GM20431 (cell line): ENCODE measurements around the gene CAPN9.
"Not testable (repeated sequence)": the region's sequence is repeated elsewhere in the genome, so short reads cannot be mapped to it uniquely, and the experiment has no call there.

ENCODE experiments used
- in situ Hi-C: fragments of 300-500 bp; cut with MseI, MboI; formaldehyde crosslinking; loops from one replicate; pipeline ENCODE4 v1.15.0; 2020; ENCODE audit warnings: low sequenced_read_pairs; ENCODE audit not compliant: unreplicated experiment

CAPN9 gene

GRCh38 chr1:230839173-230839572 lies 92.0 kb downstream of the CAPN9 start:
- in situ Hi-C loops, result no loop called here

- in situ Hi-C loops, result no loop called here
Measured at GRCh38 chr1:230842801-230843200, 95.6 kb downstream of the CAPN9 start.

- in situ Hi-C loops, result no loop called here
Measured at GRCh38 chr1:230843503-230844309, 96.5 kb downstream of the CAPN9 start.

GRCh38 chr1:230844561-230844960 lies 97.4 kb downstream of the CAPN9 start:
- in situ Hi-C loops, result no loop called here

GRCh38 chr1:230845184-230845583 lies 98.0 kb downstream of the CAPN9 start:
- in situ Hi-C loops, result not testable (repeated sequence)

GRCh38 chr1:230848235-230848634 lies 101.0 kb downstream of the CAPN9 start:
- in situ Hi-C loops, result no loop called here

GRCh38 chr1:230849451-230850224 lies 102.5 kb downstream of the CAPN9 start:
- in situ Hi-C loops, result no loop called here

- in situ Hi-C loops, result no loop called here
Measured at GRCh38 chr1:230850547-230850946, 103.4 kb downstream of the CAPN9 start.

GRCh38 chr1:230851291-230851691 lies 104.1 kb downstream of the CAPN9 start:
- in situ Hi-C loops, result no loop called here
